ENCODE measurements around the gene UNC13D. TPM values are rescaled to one million over a fixed set of nuclear protein-coding genes. Genes with fewer than 3 reads are reported as not detected.
"Not testable (repeated sequence)": the region's sequence is repeated elsewhere in the genome, so short reads cannot be mapped to it uniquely, and the experiment has no call there.

UNC13D gene
- total RNA-seq, 4 donors from 2014 or later: 3.2 to 27.1 (median 8.2) TPM

DNA sequence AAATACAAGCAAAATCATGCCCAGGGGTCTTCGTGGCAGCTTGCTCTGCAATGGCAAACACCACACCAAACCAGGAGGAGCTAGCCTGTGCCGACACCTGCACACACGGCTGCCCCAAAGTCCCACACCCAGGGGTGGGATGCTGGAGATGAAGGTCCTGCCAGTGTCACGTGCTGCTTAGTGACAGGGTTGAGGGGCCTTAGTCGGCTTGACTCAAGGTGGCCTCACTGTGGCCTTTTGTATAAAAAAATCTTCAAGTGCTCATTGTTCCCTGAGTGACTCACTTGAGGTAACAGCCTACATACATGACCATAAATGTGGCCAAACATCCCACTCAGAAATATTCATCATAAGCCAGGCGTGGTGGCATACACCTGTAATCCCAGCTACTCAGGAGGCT, 45.2 kb upstream of the UNC13D start:
- ATAC-seq (ENCODE audit: low FRiP score) (no peak), DNase-seq (ENCODE audit: low spot score) (no peak)
- TF ChIP-seq, protein P1, sequence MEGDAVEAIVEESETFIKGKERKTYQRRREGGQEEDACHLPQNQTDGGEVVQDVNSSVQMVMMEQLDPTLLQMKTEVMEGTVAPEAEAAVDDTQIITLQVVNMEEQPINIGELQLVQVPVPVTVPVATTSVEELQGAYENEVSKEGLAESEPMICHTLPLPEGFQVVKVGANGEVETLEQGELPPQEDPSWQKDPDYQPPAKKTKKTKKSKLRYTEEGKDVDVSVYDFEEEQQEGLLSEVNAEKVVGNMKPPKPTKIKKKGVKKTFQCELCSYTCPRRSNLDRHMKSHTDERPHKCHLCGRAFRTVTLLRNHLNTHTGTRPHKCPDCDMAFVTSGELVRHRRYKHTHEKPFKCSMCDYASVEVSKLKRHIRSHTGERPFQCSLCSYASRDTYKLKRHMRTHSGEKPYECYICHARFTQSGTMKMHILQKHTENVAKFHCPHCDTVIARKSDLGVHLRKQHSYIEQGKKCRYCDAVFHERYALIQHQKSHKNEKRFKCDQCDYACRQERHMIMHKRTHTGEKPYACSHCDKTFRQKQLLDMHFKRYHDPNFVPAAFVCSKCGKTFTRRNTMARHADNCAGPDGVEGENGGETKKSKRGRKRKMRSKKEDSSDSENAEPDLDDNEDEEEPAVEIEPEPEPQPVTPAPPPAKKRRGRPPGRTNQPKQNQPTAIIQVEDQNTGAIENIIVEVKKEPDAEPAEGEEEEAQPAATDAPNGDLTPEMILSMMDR (IDR thresholded peaks at IDR 0.05): no peak

GRCh38 chr17:75888484-75888883, 44.3 kb upstream of the UNC13D start:
- DNase-seq (ENCODE audit: low spot score): no peak
- ATAC-seq (ENCODE audit: low FRiP score): no peak
- TF ChIP-seq, protein P1 (IDR thresholded peaks at IDR 0.05): no peak

DNA sequence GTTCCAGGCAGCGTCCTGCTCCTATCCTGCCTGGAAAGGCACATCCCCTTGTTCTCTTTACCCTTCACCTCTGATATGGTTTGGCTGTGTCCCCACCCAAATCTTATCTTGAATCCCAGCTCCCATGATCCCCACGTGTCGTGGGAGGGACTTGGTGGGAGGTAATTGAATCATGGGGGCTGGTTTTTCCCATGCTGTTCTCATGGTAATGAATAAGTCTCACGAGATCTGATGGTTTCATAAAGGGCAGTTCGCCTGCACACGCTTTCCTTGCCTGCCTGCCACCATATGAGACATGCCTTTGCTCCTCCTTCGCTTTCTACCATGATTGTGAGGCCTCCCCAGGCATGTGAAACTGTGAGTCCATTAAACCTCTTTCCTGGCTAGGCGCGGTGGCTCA, 41.7 kb upstream of the UNC13D start:
- not testable (repeated sequence) for DNase-seq (ENCODE audit: low spot score); ATAC-seq (ENCODE audit: low FRiP score)

DNA sequence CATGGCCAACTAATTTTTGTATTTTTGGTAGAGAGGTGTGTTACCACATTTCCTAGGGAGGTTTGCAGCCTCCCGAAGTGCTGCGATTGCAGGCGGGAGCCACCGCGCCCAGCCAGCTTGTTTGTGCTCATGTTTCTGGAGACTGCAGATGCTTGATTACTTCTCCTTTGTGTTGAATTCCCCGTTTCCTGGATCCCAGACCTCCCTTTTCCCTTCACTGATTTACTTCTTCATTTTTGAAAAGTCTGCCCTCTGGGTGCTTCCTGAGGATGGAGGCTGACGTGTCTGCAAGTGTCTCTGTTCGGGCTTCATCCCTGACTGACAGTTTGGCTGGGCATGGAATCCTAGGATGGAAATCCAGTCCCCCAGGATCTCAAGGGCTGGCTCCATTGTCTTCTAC, 41.2 kb upstream of the UNC13D start:
- DNase-seq (ENCODE audit: low spot score) (no peak), ATAC-seq (ENCODE audit: low FRiP score) (no peak)
- TF ChIP-seq, protein P1 (IDR thresholded peaks at IDR 0.05): no peak

GRCh38 chr17:75881678-75882454, 37.7 kb upstream of the UNC13D start:
- DNase-seq (ENCODE audit: low spot score): no peak
- TF ChIP-seq, protein P1 (IDR thresholded peaks at IDR 0.05): no peak
- no peak for ATAC-seq (ENCODE audit: low FRiP score)

DNA sequence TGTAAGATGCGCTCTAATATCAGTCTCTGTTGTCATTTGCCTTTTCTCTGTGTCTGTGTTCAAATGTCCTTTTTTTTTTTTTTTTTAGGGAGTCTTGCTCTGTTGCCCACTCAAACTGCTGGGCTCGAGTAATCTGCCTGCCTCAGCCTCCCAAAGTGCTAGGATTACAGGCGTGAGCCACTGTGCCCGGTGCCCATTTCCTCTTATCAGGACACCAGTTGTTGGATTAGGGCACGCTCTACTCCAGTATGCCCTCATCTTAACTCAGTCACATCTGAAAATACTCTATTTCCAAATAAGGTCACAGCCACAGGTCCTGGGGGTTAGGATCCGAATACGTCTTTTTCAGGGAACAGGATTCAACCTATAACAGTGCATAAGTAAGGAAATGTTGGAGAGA, 36.1 kb upstream of the UNC13D start:
- DNase-seq (ENCODE audit: low spot score) (no peak), ATAC-seq (ENCODE audit: low FRiP score) (no peak)
- TF ChIP-seq, protein P1 (IDR thresholded peaks at IDR 0.05): no peak

DNA sequence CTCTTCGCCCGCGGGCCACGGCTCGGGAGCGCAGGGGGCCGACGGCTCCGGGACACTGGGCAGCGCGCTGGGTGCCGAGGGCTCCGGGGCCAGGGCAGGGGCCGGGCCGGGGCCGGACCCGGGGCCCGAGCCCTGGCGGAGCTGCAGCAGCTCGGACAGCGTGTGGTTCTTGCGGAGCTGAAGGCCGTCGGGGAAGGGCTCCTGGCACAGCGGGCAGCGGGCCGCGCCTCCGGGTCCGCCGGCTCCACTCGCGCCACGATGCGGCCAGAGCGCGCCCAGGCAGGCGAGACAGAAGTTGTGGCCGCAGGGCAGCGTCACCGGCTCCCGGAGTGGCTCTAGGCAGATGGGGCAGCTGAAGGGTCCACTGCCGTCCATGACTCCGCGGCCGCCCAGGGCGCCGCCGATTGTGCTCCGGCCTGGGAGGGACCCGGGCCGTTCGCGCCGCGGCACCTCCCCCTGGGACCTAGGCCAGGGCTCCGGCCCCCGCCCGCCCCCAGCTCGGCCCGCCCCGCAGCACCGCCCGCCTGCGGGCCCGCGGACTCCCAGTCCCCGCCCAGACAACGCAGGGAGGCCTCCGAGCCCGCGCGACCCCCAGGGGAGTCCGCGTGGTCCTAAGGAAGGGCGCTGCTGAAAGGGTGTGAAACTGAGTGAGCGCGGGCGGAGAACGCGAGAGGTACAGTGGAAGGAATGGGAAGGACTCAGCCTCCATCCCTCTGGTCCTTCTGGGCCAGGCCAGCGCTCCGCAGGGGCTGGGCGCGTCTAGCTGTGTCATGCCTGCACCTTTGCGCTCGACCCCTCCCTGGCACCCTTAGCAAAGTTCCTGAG, 34.2 kb upstream of the UNC13D start, which contains the start of gene TRIM47:
TRIM47 (minus strand) TSS at position 408 of the 825 bp plus-strand sequence; CDS start at position 375, 33 bp downstream.
- no peak for DNase-seq (ENCODE audit: low spot score)

More for the DNA sequence above, 34.2 kb upstream of the UNC13D start, which contains the start of gene TRIM47:
- TF ChIP-seq, protein P1 (IDR thresholded peaks at IDR 0.05): no peak
- peak; percentile 43 for ATAC-seq (ENCODE audit: low FRiP score)
